HepG2 (cell line): ENCODE results near the gene PRKCG. TPM values are rescaled to one million over a fixed set of nuclear protein-coding genes. Genes with fewer than 3 reads are reported as not detected.

ENCODE experiments used
- ATAC-seq: fragments of 200-7000 bp; cut with Tn5 transposase; 3 replicates; pipeline ENCODE4 v1.9.1; 2020; ENCODE audit warnings: mild to moderate bottlenecking, moderate library complexity
- BruUV-seq: library from RNA; stranded (reverse); fragments of 400-500 nt; replicated peaks from 2 replicates; lab custom pipeline; 2021; lab: Mats Ljungman, UMichigan
- CTCF ChIA-PET: fragments of 300-600 bp; formaldehyde crosslinking; extraction: SDS; loops from one replicate; lab custom pipeline; 2021; ENCODE audit warnings: low total read pairs, inconsistent platforms, low intra/inter-chr PET ratio; lab: Yijun Ruan, JAX
- POLR2A ChIA-PET: fragments of 350-600 bp; sonication (Branson Sonifier 250); formaldehyde crosslinking; loops from one replicate; lab custom pipeline; 2020; ENCODE audit warnings: antibody characterized with exemption, inconsistent platforms; lab: Yijun Ruan, JAX
- DNase-seq: peaks from one replicate; pipeline ENCODE4 v3.0.0-alpha.2; 2015; ENCODE audit warnings: low spot score
- FAIRE-seq: peaks from 3 replicates; lab custom pipeline; 2011; peaks lifted over from hg19 to GRCh38; lab: Jason Lieb, UNC
- H2AFZ ChIP-seq: one replicate; pipeline ENCODE4 v1.6.1; 2011; ENCODE audit warnings: low read length, inconsistent platforms
- H3K27ac ChIP-seq: fragments of 300-600 bp; 3 replicates; pipeline ENCODE4 v1.8.0; 2011; ENCODE audit warnings: mixed run types, mild to moderate bottlenecking, mixed read lengths, low read length, inconsistent platforms; ENCODE audit not compliant: insufficient read depth; ENCODE audit errors: extremely low read length
- H3K27me3 ChIP-seq, 2 experiments: fragments of 200-600 bp in 1 of 2; 2 replicates in 1 of 2; 3 replicates in 1 of 2; pipeline versions ENCODE4 v1.6.0 to v1.8.0; 2011; ENCODE audit warnings: low read length in 2 of 2, mild to moderate bottlenecking in 2 of 2, moderate library complexity in 2 of 2, inconsistent platforms in 1 of 2; ENCODE audit not compliant: insufficient read depth in 2 of 2, control insufficient read depth in 1 of 2
- H3K36me3 ChIP-seq, 2 experiments: fragments of 200-600 bp in 1 of 2; replicated peaks in 1 of 2; 2 replicates in 1 of 2; 3 replicates in 1 of 2; pipeline versions ENCODE4 v1.5.1 to v1.8.0; 2011; ENCODE audit warnings: low read length in 2 of 2, inconsistent platforms in 1 of 2; ENCODE audit not compliant: insufficient read depth in 2 of 2, control insufficient read depth in 1 of 2
- H3K4me1 ChIP-seq: 2 replicates; pipeline ENCODE4 v1.5.1; 2012; ENCODE audit warnings: low read length, inconsistent platforms; ENCODE audit not compliant: insufficient read depth
- H3K4me2 ChIP-seq: 2 replicates; pipeline ENCODE4 v1.6.0; 2011; ENCODE audit warnings: low read depth, low read length, inconsistent platforms
- H3K4me3 ChIP-seq, 3 experiments: fragments of 200-600 bp in 1 of 3; sonication (generic), shearing (Covaris generic) in 1 of 3; replicated peaks in 1 of 3; 2 replicates each; pipeline ENCODE4 v1.5.1; 2011 to 2016; ENCODE audit warnings: low read length in 3 of 3, inconsistent platforms in 2 of 3, low read depth in 2 of 3, mild to moderate bottlenecking in 2 of 3, control low read depth in 1 of 3, mixed read lengths in 1 of 3; ENCODE audit not compliant: insufficient read depth in 1 of 3
- H3K79me2 ChIP-seq: one replicate; pipeline ENCODE4 v1.6.1; 2011; ENCODE audit warnings: low read length, inconsistent platforms; ENCODE audit not compliant: insufficient read depth
- H3K9ac ChIP-seq: 2 replicates; pipeline ENCODE4 v1.6.0; 2011; ENCODE audit warnings: mild to moderate bottlenecking, low read depth, low read length, inconsistent platforms; ENCODE audit not compliant: insufficient read depth
- H3K9me3 ChIP-seq: 2 replicates; pipeline ENCODE4 v1.5.1; 2012; ENCODE audit warnings: mild to moderate bottlenecking, low read length
- H4K20me1 ChIP-seq: 2 replicates; pipeline ENCODE4 v1.6.0; 2011; ENCODE audit warnings: inconsistent platforms, mild to moderate bottlenecking, low read length, moderate library complexity; ENCODE audit not compliant: insufficient read depth
- ARHGAP35 ChIP-seq: sonication (generic); formaldehyde crosslinking; IDR thresholded peaks from 2 replicates; pipeline ENCODE4 v1.9.0; 2022; ENCODE audit warnings: mild to moderate bottlenecking, inconsistent platforms, moderate library complexity, missing genetic modification reagents, borderline replicate concordance
- CEBPB ChIP-seq: IDR thresholded peaks from 2 replicates; pipeline ENCODE4 v1.6.1; 2011; ENCODE audit warnings: low read depth, low read length, improper control_type of control experiment, borderline replicate concordance
- FOXM1 ChIP-seq: sonication (generic); formaldehyde crosslinking; IDR thresholded peaks from 2 replicates; pipeline ENCODE4 v1.5.0; 2020; ENCODE audit warnings: missing genetic modification reagents
- HMG20A ChIP-seq: IDR thresholded peaks from 2 replicates; pipeline ENCODE4 v1.6.1; 2016; ENCODE audit warnings: borderline replicate concordance
- MAX ChIP-seq: IDR thresholded peaks from 2 replicates; pipeline ENCODE4 v1.6.1; 2012; ENCODE audit warnings: inconsistent platforms
- MBNL3 ChIP-seq: fragments of 250-450 bp; sonication (Bioruptor Pico); conservative IDR thresholded peaks from 2 replicates; pipeline ENCODE4 v1.8.0; 2022; ENCODE audit warnings: mild to moderate bottlenecking, inconsistent platforms
- MIXL1 ChIP-seq: IDR thresholded peaks from 2 replicates; pipeline ENCODE4 v1.6.1; 2016
- RBM22 ChIP-seq: fragments of 200-400 bp; formaldehyde crosslinking; optimal IDR thresholded peaks from 2 replicates; pipeline ENCODE3; 2017; ENCODE audit warnings: mild to moderate bottlenecking, low read length, moderate library complexity
- RFXAP ChIP-seq: sonication (generic); formaldehyde crosslinking; IDR thresholded peaks from 2 replicates; pipeline ENCODE4 v1.4.0; 2020; ENCODE audit warnings: missing genetic modification reagents, borderline replicate concordance
- U2AF2 ChIP-seq: fragments of 200-400 bp; formaldehyde crosslinking; IDR thresholded peaks from 2 replicates; pipeline ENCODE4 v1.6.1; 2017; ENCODE audit warnings: low read depth, mild to moderate bottlenecking, low read length
- USF2 ChIP-seq, 2 experiments: sonication (generic) in 1 of 2; formaldehyde crosslinking in 1 of 2; IDR thresholded peaks; 2 replicates each; pipeline versions ENCODE4 v1.5.1 to v1.6.1; 2011 to 2020; ENCODE audit warnings: borderline replicate concordance in 1 of 2, low read depth in 1 of 2, low read length in 1 of 2, mild to moderate bottlenecking in 1 of 2, missing genetic modification reagents in 1 of 2, moderate library complexity in 1 of 2
- YEATS4 ChIP-seq: sonication (generic); formaldehyde crosslinking; IDR thresholded peaks from 2 replicates; pipeline ENCODE4 v1.4.0; 2020; ENCODE audit warnings: missing genetic modification reagents, borderline replicate concordance
- ZFP37 ChIP-seq: sonication (generic); formaldehyde crosslinking; IDR thresholded peaks from 2 replicates; pipeline ENCODE4 v1.4.0; 2020; ENCODE audit warnings: missing genetic modification reagents, borderline replicate concordance
- ZFYVE20 ChIP-seq: sonication (generic); formaldehyde crosslinking; IDR thresholded peaks from 2 replicates; pipeline ENCODE4 v1.8.0; 2023; ENCODE audit warnings: low read depth, mild to moderate bottlenecking, moderate library complexity, missing genetic modification reagents, borderline replicate concordance
- ZNF33B ChIP-seq: sonication (generic); formaldehyde crosslinking; IDR thresholded peaks from 2 replicates; pipeline ENCODE4 v1.5.1; 2020; ENCODE audit warnings: mild to moderate bottlenecking, missing genetic modification reagents
- ZNF451 ChIP-seq: sonication (generic); formaldehyde crosslinking; IDR thresholded peaks from 2 replicates; pipeline ENCODE4 v1.5.0; 2020; ENCODE audit warnings: mild to moderate bottlenecking, missing genetic modification reagents
- ZNF773 ChIP-seq: sonication (generic); formaldehyde crosslinking; IDR thresholded peaks from 2 replicates; pipeline ENCODE4 v1.4.0; 2020; ENCODE audit warnings: missing genetic modification reagents, borderline replicate concordance
- WGBS: methylation state at CpG from one replicate; pipeline ENCODE4 v1.1.6; 2017; ENCODE audit warnings: low lambda C conversion rate; 5-methylcytosine and 5-hydroxymethylcytosine counted together
- in situ Hi-C: cut with HindIII; loops from 2 replicates; pipeline ENCODE4 v1.10.0; 2017; ENCODE audit warnings: low pct_unique_long_range_greater_than_20kb; ENCODE audit not compliant: extremely low pct_ligation_motif_present
- intact Hi-C: fragments of 100-400 bp; cut with micrococcal nuclease; formaldehyde crosslinking; loops from one replicate; pipeline ENCODE4 v1.10.0; 2022; ENCODE audit not compliant: unreplicated experiment
- polyA plus RNA-seq, 8 experiments: library from polyadenylated mRNA; depleted of rRNA in 3 of 8; stranded (reverse) in 7 of 8; unstranded in 1 of 8; fragments of >200 nt; fragmentation: Illumina TruSeq in 4 of 8; extraction: Trizol in 4 of 8; gene quantifications; 2 replicates each; pipeline versions ENCODE4 v1.2.1 to v1.2.3, GENCODE V29; 2011 to 2016; ENCODE audit warnings: low read depth in 4 of 8, missing spikeins in 1 of 8, mixed read lengths in 1 of 8; ENCODE audit not compliant: insufficient read depth in 1 of 8
- total RNA-seq, 5 experiments: library from RNA; depleted of rRNA; stranded (reverse); fragments of >200 nt; fragmentation: Illumina TruSeq; extraction: Trizol; gene quantifications; 2 replicates each; pipeline ENCODE4 v1.2.3, GENCODE V29; 2016; ENCODE audit warnings: low read depth in 1 of 5

Gene PRKCG
- total and polyA plus RNA-seq, 2 of the 13 experiments (the other 11 are each of a cell fraction or from before 2014, with no cell fraction given) = 0.02 to 0.03 TPM

GRCh38 chr19:53844849-53845246 lies 37.1 kb upstream of the PRKCG start:
- 74% methylated on average over 9 of the region's 9 CpGs for WGBS
- in situ Hi-C loops (loop anchor here (5.0 kb wide), 1 partner anchor 37 kb away; the partner anchor contains the start of gene PRKCG), intact Hi-C loops (loop anchor here (5.0 kb wide), 1 partner anchor 38 kb away; no protein-coding TSS in a partner anchor)
- no peaks in the 10 kb centered on the region for H3K27me3 ChIP-seq
- H3K4me3 ChIP-seq = no peak overlapping the region
- H2AFZ ChIP-seq = no peak overlapping the region
- no peaks in the 10 kb centered on the region for H4K20me1 ChIP-seq
- ChIA-PET POLR2A (no interaction called here), CTCF (no interaction called here)
- ATAC-seq (no peak), DNase-seq (no peak), FAIRE-seq (no peak)
- H3K36me3 ChIP-seq = no peaks in the 10 kb centered on the region
- no peak overlapping the region for H3K27ac ChIP-seq
- no peak for TF ChIP-seq ZNF773 (CRISPR knock-in tag)
- peak; percentile 62; the same call in 1 of the 2 replicates for TF ChIP-seq CEBPB
- no peak overlapping the region for H3K4me2 ChIP-seq
- H3K79me2 ChIP-seq = no peaks in the 10 kb centered on the region
- no peaks in the 10 kb centered on the region for H3K9me3 ChIP-seq
- peaks cover 42% of the 10 kb centered on the region for H3K4me1 ChIP-seq
- no TSS peak for BruUV-seq
- no peak overlapping the region for H3K9ac ChIP-seq

GRCh38 chr19:53847555-53847954 lies 34.4 kb upstream of the PRKCG start:
- in situ Hi-C loops (no loop called here), intact Hi-C loops (no loop called here)
- H3K4me2 ChIP-seq = no peak overlapping the region
- H3K9me3 ChIP-seq = no peaks in the 10 kb centered on the region
- POLR2A ChIA-PET = interaction anchor here (1.4 to 3.2 kb wide), 2 partner anchors 18 to 32 kb away, joined by 4 to 10 read pairs; no protein-coding TSS in a partner anchor
- H2AFZ ChIP-seq = no peak overlapping the region
- FAIRE-seq = no peak
- BruUV-seq = no TSS peak
- WGBS = 70% methylated on average over 8 of the region's 8 CpGs
- H3K27ac ChIP-seq = no peak overlapping the region
- H4K20me1 ChIP-seq = no peaks in the 10 kb centered on the region
- no peaks in the 10 kb centered on the region for H3K79me2 ChIP-seq
- no peaks in the 10 kb centered on the region for H3K36me3 ChIP-seq
- ATAC-seq = no peak
- peaks cover 31% of the 10 kb centered on the region for H3K4me1 ChIP-seq
- no peak overlapping the region for H3K9ac ChIP-seq
- H3K27me3 ChIP-seq = peaks cover 0 to 3% of the 10 kb centered on the region in 2 experiments; a peak in 2 of 5 replicates
- H3K4me3 ChIP-seq = no peak overlapping the region
- no peak for DNase-seq
- CTCF ChIA-PET = no interaction called here
- TF ChIP-seq HMG20A (CRISPR knock-in tag) (no peak), RBM22 (no peak), MIXL1 (CRISPR knock-in tag) (no peak), MBNL3 (CRISPR knock-in tag) (no peak), U2AF2 (no peak), ARHGAP35 (no peak), YEATS4 (CRISPR knock-in tag) (no peak), FOXM1 (CRISPR knock-in tag) (no peak), USF2 (IDR thresholded peaks at IDR 0.05; ENCODE audit: low read depth, low read length) (no peak), USF2 (CRISPR knock-in tag; IDR thresholded peaks at IDR 0.05; ENCODE audit: borderline replicate concordance) (no peak), RFXAP (CRISPR knock-in tag) (no peak), ZNF451 (CRISPR knock-in tag) (no peak), MAX (no peak), ZFYVE20 (no peak), ZNF33B (CRISPR knock-in tag) (no peak), ZFP37 (no peak)
